Measurements from ENCODE around the gene UBA3. TPM values are rescaled to one million over a fixed set of nuclear protein-coding genes. Genes with fewer than 3 reads are reported as not detected.

The UBA3 gene
- total RNA-seq, 1 experiment from 2014 or later, result 45.6 TPM

- intact Hi-C loops (cut with micrococcal nuclease), result no loop called here
- ChIA-PET RAD21 (ENCODE audit: low non-redundant PET in 1 of 2, low total read pairs in 2 of 2, uncharacterized antibody in 2 of 2, unreplicated experiment in 2 of 2) (no interaction called here), POLR2A (no interaction called here), CTCF (no interaction called here)
- Histone ChIP-seq H3K36me3 (ENCODE audit: control insufficient read depth in 1 of 2, insufficient read depth in 2 of 2, low read length in 2 of 2) (no peaks in the 10 kb centered on the region), H3K79me2 (ENCODE audit: insufficient read depth, low read length) (no peaks in the 10 kb centered on the region), H3K9me2 (ENCODE audit: insufficient read depth) (no peaks in the 10 kb centered on the region), H3K4me1 (ENCODE audit: control insufficient read depth in 1 of 2, insufficient read depth in 2 of 2, low read length in 2 of 2) (peaks cover 0 to 18% of the 10 kb centered on the region in 2 experiments; a peak in 3 of 4 replicates), H3K27ac (ENCODE audit: low read depth, low read length) (no peak overlapping the region), H3K9me3 (ENCODE audit: control insufficient read depth in 1 of 2, insufficient read depth in 1 of 2, low read depth in 1 of 2, low read length in 2 of 2) (no peaks in the 10 kb centered on the region), H3K4me3 (replicated peaks in 1 of 2; ENCODE audit: low read depth in 1 of 2, low read length in 2 of 2) (no peak overlapping the region), H3K27me3 (ENCODE audit: insufficient read depth, low read length) (no peaks in the 10 kb centered on the region), H3K9ac (ENCODE audit: low read length) (no peak overlapping the region), H3K4me2 (ENCODE audit: low read length) (no peak overlapping the region), H4K20me1 (ENCODE audit: insufficient read depth) (no peaks in the 10 kb centered on the region), H2AFZ (ENCODE audit: low read depth, low read length, poor library complexity, severe bottlenecking) (no peak overlapping the region)
- TF ChIP-seq TCF7L2 (IDR thresholded peaks at IDR 0.05; ENCODE audit: borderline replicate concordance, extremely low read depth, insufficient read depth, insufficient read length), result no peak
- DNase-seq (ENCODE audit: low read depth, low spot score) (no peak), ATAC-seq (no peak)
- BruUV-seq (replicated peaks), result no TSS peak
Measured at GRCh38 chr3:69116162-69116561, 36.0 kb upstream of the UBA3 start.

- no peaks in the 10 kb centered on the region for H3K9me2 ChIP-seq (ENCODE audit: insufficient read depth)
- DNase-seq (ENCODE audit: low read depth, low spot score) (no peak), ATAC-seq (no peak)
- no peak overlapping the region for H2AFZ ChIP-seq (ENCODE audit: low read depth, low read length, poor library complexity, severe bottlenecking)
- no peaks in the 10 kb centered on the region for H3K27me3 ChIP-seq (ENCODE audit: insufficient read depth, low read length)
- BruUV-seq (replicated peaks), result no TSS peak
- peaks cover 0 to 18% of the 10 kb centered on the region in 2 experiments; a peak in 3 of 4 replicates for H3K4me1 ChIP-seq (ENCODE audit: control insufficient read depth in 1 of 2, insufficient read depth in 2 of 2, low read length in 2 of 2)
- intact Hi-C loops (cut with micrococcal nuclease), result no loop called here
- H3K4me2 ChIP-seq (ENCODE audit: low read length), result no peak overlapping the region
- H4K20me1 ChIP-seq (ENCODE audit: insufficient read depth), result no peaks in the 10 kb centered on the region
- ChIA-PET RAD21 (ENCODE audit: low non-redundant PET in 1 of 2, low total read pairs in 2 of 2, uncharacterized antibody in 2 of 2, unreplicated experiment in 2 of 2) (no interaction called here), POLR2A (no interaction called here), CTCF (no interaction called here)
- H3K79me2 ChIP-seq (ENCODE audit: insufficient read depth, low read length), result no peaks in the 10 kb centered on the region
- H3K9ac ChIP-seq (ENCODE audit: low read length), result no peak overlapping the region
- no peaks in the 10 kb centered on the region for H3K9me3 ChIP-seq (ENCODE audit: control insufficient read depth in 1 of 2, insufficient read depth in 1 of 2, low read depth in 1 of 2, low read length in 2 of 2)
- no peak overlapping the region for H3K27ac ChIP-seq (ENCODE audit: low read depth, low read length)
- H3K36me3 ChIP-seq (ENCODE audit: control insufficient read depth in 1 of 2, insufficient read depth in 2 of 2, low read length in 2 of 2), result no peaks in the 10 kb centered on the region
- H3K4me3 ChIP-seq (replicated peaks in 1 of 2; ENCODE audit: low read depth in 1 of 2, low read length in 2 of 2), result no peak overlapping the region
- TF ChIP-seq CTCF (IDR thresholded peaks at IDR 0.05 in 2 of 3, conservative IDR thresholded peaks at IDR 0.05 in 1 of 3; ENCODE audit: borderline replicate concordance in 1 of 3, insufficient read depth in 1 of 3, low read depth in 2 of 3, low read length in 2 of 3) (no peak), EZH2 (IDR thresholded peaks at IDR 0.05) (no peak), CBX3 (IDR thresholded peaks at IDR 0.05; ENCODE audit: low read depth) (no peak), MAX (IDR thresholded peaks at IDR 0.05) (no peak), REST (IDR thresholded peaks at IDR 0.05; ENCODE audit: low read depth) (no peak), ZNF274 (IDR thresholded peaks at IDR 0.05; ENCODE audit: low read depth, low read length) (no peak), EGR1 (IDR thresholded peaks at IDR 0.05; ENCODE audit: low read depth) (no peak), ELF1 (IDR thresholded peaks at IDR 0.05; ENCODE audit: borderline replicate concordance, low read depth) (no peak), SRF (IDR thresholded peaks at IDR 0.05; ENCODE audit: low read depth) (no peak), ATF3 (IDR thresholded peaks at IDR 0.05) (no peak), ZBTB33 (IDR thresholded peaks at IDR 0.05; ENCODE audit: extremely low read depth, insufficient replicate concordance, low read length) (no peak)
Measured at GRCh38 chr3:69115731-69116130, 35.6 kb upstream of the UBA3 start.

All from HCT116 (cell line).